K562 (cell line): ENCODE results near the gene PLA2R1. TPM values are rescaled to one million over a fixed set of nuclear protein-coding genes. Genes with fewer than 3 reads are reported as not detected.

Source experiments
- ATAC-seq: fragments of 200-7000 bp; cut with Tn5 transposase; 3 replicates; pipeline ENCODE4 v1.9.1; 2020; ENCODE audit warnings: moderate library complexity
- BruUV-seq: library from RNA; stranded (reverse); fragments of 400-500 nt; replicated peaks from 2 replicates; lab custom pipeline; 2021; lab: Mats Ljungman, UMichigan
- CTCF ChIA-PET: fragments of 300-600 bp; formaldehyde crosslinking; extraction: SDS; loops from one replicate; lab custom pipeline; 2021; ENCODE audit warnings: low intra/inter-chr PET ratio; lab: Yijun Ruan, JAX
- POLR2A ChIA-PET: fragments of 300-600, 350-650 bp; sonication (Branson Sonifier 250); formaldehyde crosslinking; extraction: SDS; loops from one replicate; lab custom pipeline; 2021; ENCODE audit warnings: antibody characterized with exemption, inconsistent platforms; lab: Yijun Ruan, JAX
- DNase-seq, 4 experiments: peaks; one replicate each; pipeline versions ENCODE4 v3.0.0 to v3.0.0-alpha.2; 2011 to 2018; ENCODE audit warnings: low spot score in 3 of 4, mixed read lengths in 3 of 4; ENCODE audit errors: extremely low read depth in 1 of 4
- FAIRE-seq: peaks from 2 replicates; lab custom pipeline; 2011; peaks lifted over from hg19 to GRCh38; lab: Jason Lieb, UNC
- H2AFZ ChIP-seq: 2 replicates; pipeline ENCODE4 v1.6.0; 2011; ENCODE audit warnings: low read depth, low read length, control low read depth, inconsistent platforms
- H3K27ac ChIP-seq: fragments of 200-600 bp; 3 replicates; pipeline ENCODE4 v1.8.0; 2011; ENCODE audit warnings: low read depth, mild to moderate bottlenecking, control low read depth, inconsistent platforms, low read length, moderate library complexity, mixed read lengths; ENCODE audit errors: extremely low read depth
- H3K27me3 ChIP-seq, 2 experiments: fragments of 300-600 bp in 1 of 2; 2 replicates in 1 of 2; 3 replicates in 1 of 2; pipeline versions ENCODE4 v1.6.0 to v1.8.0; 2011; ENCODE audit warnings: inconsistent platforms in 2 of 2, low read length in 2 of 2, mild to moderate bottlenecking in 1 of 2, mixed read lengths in 1 of 2, moderate library complexity in 1 of 2; ENCODE audit not compliant: control insufficient read depth in 2 of 2, insufficient read depth in 2 of 2
- H3K36me3 ChIP-seq: fragments of 300-600 bp; 3 replicates; pipeline ENCODE4 v1.8.0; 2011; ENCODE audit warnings: mild to moderate bottlenecking, low read length, inconsistent platforms; ENCODE audit not compliant: control insufficient read depth, insufficient read depth
- H3K4me1 ChIP-seq, 2 experiments: fragments of 200-600 bp in 1 of 2; replicated peaks in 1 of 2; 2 replicates in 1 of 2; 3 replicates in 1 of 2; pipeline versions ENCODE4 v1.5.1 to v1.8.0; 2011; ENCODE audit warnings: inconsistent platforms in 2 of 2, low read length in 2 of 2, mild to moderate bottlenecking in 1 of 2, mixed read lengths in 1 of 2, moderate library complexity in 1 of 2; ENCODE audit not compliant: control insufficient read depth in 2 of 2, insufficient read depth in 2 of 2
- H3K4me2 ChIP-seq: 2 replicates; pipeline ENCODE4 v1.6.1; 2011; ENCODE audit warnings: low read length, control low read depth, inconsistent platforms, mixed read lengths; ENCODE audit not compliant: insufficient read depth
- H3K4me3 ChIP-seq: fragments of 200-600 bp; sonication (generic), shearing (Covaris generic); 2 replicates; pipeline ENCODE4 v1.5.1; 2016; ENCODE audit warnings: control low read depth, inconsistent platforms
- H3K79me2 ChIP-seq: fragments of 200-600 bp; 3 replicates; pipeline ENCODE4 v1.8.0; 2011; ENCODE audit warnings: low read length, inconsistent platforms; ENCODE audit not compliant: control insufficient read depth, insufficient read depth
- H3K9ac ChIP-seq, 2 experiments: 2 replicates each; pipeline versions ENCODE4 v1.6.0 to v1.6.1; 2011; ENCODE audit warnings: low read depth in 2 of 2, low read length in 2 of 2, control low read depth in 1 of 2, inconsistent platforms in 1 of 2, mild to moderate bottlenecking in 1 of 2, mixed read lengths in 1 of 2; ENCODE audit not compliant: insufficient read depth in 1 of 2
- H3K9me1 ChIP-seq: one replicate; pipeline ENCODE4 v1.6.0; 2011; ENCODE audit warnings: inconsistent platforms, mild to moderate bottlenecking, low read length, moderate library complexity; ENCODE audit not compliant: control insufficient read depth, insufficient read depth
- H3K9me3 ChIP-seq: replicated peaks from 2 replicates; pipeline ENCODE4 v1.5.1; 2011; ENCODE audit warnings: low read depth, low read length, inconsistent platforms; ENCODE audit not compliant: control insufficient read depth, insufficient read depth
- H4K20me1 ChIP-seq: replicated peaks from 2 replicates; pipeline ENCODE4 v1.6.1; 2011; ENCODE audit warnings: low read length, inconsistent platforms, mixed read lengths; ENCODE audit not compliant: control insufficient read depth, insufficient read depth
- BRF2 ChIP-seq: IDR thresholded peaks from 3 replicates; pipeline ENCODE4 v1.6.1; 2011; ENCODE audit warnings: borderline replicate concordance, mild to moderate bottlenecking; ENCODE audit not compliant: insufficient read length, insufficient read depth
- CBX3 ChIP-seq, 2 experiments: IDR thresholded peaks; 1 replicate in 1 of 2; 2 replicates in 1 of 2; pipeline ENCODE4 v1.6.1; 2012; ENCODE audit warnings: inconsistent platforms in 2 of 2, low read length in 2 of 2, borderline replicate concordance in 1 of 2, control low read depth in 1 of 2
- EWSR1 ChIP-seq: fragments of 450-650 bp; IDR thresholded peaks from 2 replicates; pipeline ENCODE4 v1.6.1; 2018; ENCODE audit warnings: borderline replicate concordance, mild to moderate bottlenecking, low read depth, moderate library complexity; ENCODE audit not compliant: partially characterized antibody
- GATAD2A ChIP-seq: fragments of 450-650 bp; IDR thresholded peaks from 2 replicates; pipeline ENCODE4 v1.6.1; 2017
- GTF2F1 ChIP-seq: IDR thresholded peaks from 2 replicates; pipeline ENCODE4 v1.6.1; 2011; ENCODE audit warnings: low read depth, low read length, improper control_type of control experiment
- MLX ChIP-seq, 2 experiments: fragments of 450-650 bp in 1 of 2; sonication (generic) in 1 of 2; formaldehyde crosslinking; conservative IDR thresholded peaks; 2 replicates each; pipeline versions ENCODE4 v1.4.0 to v1.8.1; 2020 to 2022; ENCODE audit warnings: mild to moderate bottlenecking in 1 of 2, missing genetic modification reagents in 1 of 2
- NCOA1 ChIP-seq: fragments of 450-650 bp; IDR thresholded peaks from 2 replicates; pipeline ENCODE4 v1.6.1; 2016; ENCODE audit warnings: low read depth
- SMAD3 ChIP-seq: fragments of 450-650 bp; formaldehyde crosslinking; conservative IDR thresholded peaks from 2 replicates; pipeline ENCODE4 v1.4.0; 2020; ENCODE audit warnings: mild to moderate bottlenecking
- TRIM24 ChIP-seq, 2 experiments: fragments of 450-650 bp; IDR thresholded peaks; 2 replicates each; pipeline ENCODE4 v1.6.1; 2016
- ZBTB17 ChIP-seq: fragments of 450-650 bp; formaldehyde crosslinking; IDR thresholded peaks from 2 replicates; pipeline ENCODE4 v1.4.0; 2020; ENCODE audit warnings: mild to moderate bottlenecking
- ZNF282 ChIP-seq: sonication (generic); formaldehyde crosslinking; IDR thresholded peaks from 2 replicates; pipeline ENCODE4 v1.8.1; 2023; ENCODE audit warnings: missing genetic modification reagents
- ZNF778 ChIP-seq: fragments of 450-650 bp; formaldehyde crosslinking; IDR thresholded peaks from 2 replicates; pipeline ENCODE4 v1.4.0; 2020; ENCODE audit warnings: mild to moderate bottlenecking, moderate library complexity
- WGBS: fragments of 100-300 bp; shearing (Covaris generic); methylation state at CpG from one replicate; pipeline ENCODE4 v1.1.6; 2016; ENCODE audit warnings: low coverage, mixed read lengths; ENCODE audit not compliant: insufficient coverage; ENCODE audit errors: missing lambda C conversion rate; 5-methylcytosine and 5-hydroxymethylcytosine counted together
- in situ Hi-C: fragments of 300-500 bp; cut with MboI; formaldehyde crosslinking; loops from 4 replicates; pipeline ENCODE4 v1.15.0; 2018; ENCODE audit warnings: inconsistent platforms, mixed read lengths
- intact Hi-C: fragments of 100-400 bp; cut with micrococcal nuclease; formaldehyde crosslinking; loops from 2 replicates; pipeline ENCODE4 v1.14.2; 2022
- polyA plus RNA-seq, 8 experiments: library from polyadenylated mRNA; depleted of rRNA in 4 of 8; stranded (reverse) in 5 of 8; unstranded in 3 of 8; fragments of >200 nt; fragmentation: Nextera tagmentation in 2 of 8; fragmentation: Illumina TruSeq in 1 of 8; extraction: Ambion mirVana in 2 of 8; extraction: Trizol in 1 of 8; gene quantifications; 2 replicates each; pipeline versions ENCODE4 v1.2.1 to v1.2.3, GENCODE V29; 2011 to 2014; ENCODE audit warnings: inconsistent platforms in 1 of 8, missing spikeins in 1 of 8
- total RNA-seq, 7 experiments: library from RNA; depleted of rRNA in 6 of 7; stranded (reverse); fragments of >200 nt in 6 of 7; fragmentation: Illumina TruSeq in 2 of 7; extraction: Trizol in 2 of 7; gene quantifications; 2 replicates each; pipeline versions ENCODE4 v1.2.1 to v1.2.3, GENCODE V29; 2011 to 2021; ENCODE audit warnings: low replicate concordance in 1 of 7
- TF ChIP-seq, protein P1 (sequence below): sonication (generic); formaldehyde crosslinking; IDR thresholded peaks from 2 replicates; pipeline ENCODE4 v1.8.1; 2023; ENCODE audit warnings: mild to moderate bottlenecking, missing genetic modification reagents
- TF ChIP-seq, protein P2 (sequence below): sonication (generic); formaldehyde crosslinking; IDR thresholded peaks from 2 replicates; pipeline ENCODE4 v1.9.0; 2022; ENCODE audit warnings: mild to moderate bottlenecking, missing genetic modification reagents
- TF ChIP-seq, protein P3 (sequence below): sonication (generic); IDR thresholded peaks from 2 replicates; pipeline ENCODE4 v1.6.1; 2016
- TF ChIP-seq, protein P4 (sequence below): fragments of 450-650 bp; IDR thresholded peaks from 2 replicates; pipeline ENCODE4 v1.6.1; 2016; ENCODE audit warnings: missing biosample characterization, missing genetic modification characterization

PLA2R1 gene
- total and polyA plus RNA-seq, 9 of the 15 experiments (the other 6 are each of a cell fraction or from before 2014, with no cell fraction given) = not detected

GRCh38 chr2:159953136-159953823 lies 109.1 kb downstream of the PLA2R1 start:
- Histone ChIP-seq H4K20me1 (no peaks in the 10 kb centered on the region), H3K9ac (no peak overlapping the region), H3K79me2 (no peaks in the 10 kb centered on the region), H3K27ac (no peak overlapping the region), H3K27me3 (no peaks in the 10 kb centered on the region), H3K4me2 (no peak overlapping the region), H3K4me3 (no peak overlapping the region), H3K4me1 (no peaks in the 10 kb centered on the region), H2AFZ (no peak overlapping the region), H3K36me3 (no peaks in the 10 kb centered on the region), H3K9me1 (no peaks in the 10 kb centered on the region), H3K9me3 (no peaks in the 10 kb centered on the region)
- WGBS = 0% methylated on average over 2 of the region's 2 CpGs
- DNase-seq (no peak), FAIRE-seq (no peak), ATAC-seq (no peak)
- ChIA-PET POLR2A (interaction anchor here (0.6 kb wide), 1 partner anchor 15 kb away, joined by 3 read pairs; no protein-coding TSS in a partner anchor), CTCF (no interaction called here)
- TF ChIP-seq ZNF282 (CRISPR knock-in tag) (no peak), NCOA1 (no peak), CBX3 (IDR thresholded peaks at IDR 0.05; ENCODE audit: borderline replicate concordance in 1 of 2, low read length in 2 of 2) (no peak), ZBTB17 (CRISPR knock-in tag) (no peak), SMAD3 (no peak), TRIM24 (IDR thresholded peaks at IDR 0.05) (no peak), BRF2 (no peak), ZNF778 (CRISPR knock-in tag) (no peak), GATAD2A (no peak), MLX (CRISPR knock-in tag; conservative IDR thresholded peaks at IDR 0.05) (no peak), EWSR1 (no peak), GTF2F1 (no peak)
- TF ChIP-seq, protein P1, sequence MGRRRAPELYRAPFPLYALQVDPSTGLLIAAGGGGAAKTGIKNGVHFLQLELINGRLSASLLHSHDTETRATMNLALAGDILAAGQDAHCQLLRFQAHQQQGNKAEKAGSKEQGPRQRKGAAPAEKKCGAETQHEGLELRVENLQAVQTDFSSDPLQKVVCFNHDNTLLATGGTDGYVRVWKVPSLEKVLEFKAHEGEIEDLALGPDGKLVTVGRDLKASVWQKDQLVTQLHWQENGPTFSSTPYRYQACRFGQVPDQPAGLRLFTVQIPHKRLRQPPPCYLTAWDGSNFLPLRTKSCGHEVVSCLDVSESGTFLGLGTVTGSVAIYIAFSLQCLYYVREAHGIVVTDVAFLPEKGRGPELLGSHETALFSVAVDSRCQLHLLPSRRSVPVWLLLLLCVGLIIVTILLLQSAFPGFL (CRISPR knock-in tag) = no peak
- TF ChIP-seq, protein P2, sequence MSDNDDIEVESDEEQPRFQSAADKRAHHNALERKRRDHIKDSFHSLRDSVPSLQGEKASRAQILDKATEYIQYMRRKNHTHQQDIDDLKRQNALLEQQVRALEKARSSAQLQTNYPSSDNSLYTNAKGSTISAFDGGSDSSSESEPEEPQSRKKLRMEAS (CRISPR knock-in tag) = no peak
- TF ChIP-seq, protein P3, sequence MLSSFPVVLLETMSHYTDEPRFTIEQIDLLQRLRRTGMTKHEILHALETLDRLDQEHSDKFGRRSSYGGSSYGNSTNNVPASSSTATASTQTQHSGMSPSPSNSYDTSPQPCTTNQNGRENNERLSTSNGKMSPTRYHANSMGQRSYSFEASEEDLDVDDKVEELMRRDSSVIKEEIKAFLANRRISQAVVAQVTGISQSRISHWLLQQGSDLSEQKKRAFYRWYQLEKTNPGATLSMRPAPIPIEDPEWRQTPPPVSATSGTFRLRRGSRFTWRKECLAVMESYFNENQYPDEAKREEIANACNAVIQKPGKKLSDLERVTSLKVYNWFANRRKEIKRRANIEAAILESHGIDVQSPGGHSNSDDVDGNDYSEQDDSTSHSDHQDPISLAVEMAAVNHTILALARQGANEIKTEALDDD = no peak
- TF ChIP-seq, protein P4, sequence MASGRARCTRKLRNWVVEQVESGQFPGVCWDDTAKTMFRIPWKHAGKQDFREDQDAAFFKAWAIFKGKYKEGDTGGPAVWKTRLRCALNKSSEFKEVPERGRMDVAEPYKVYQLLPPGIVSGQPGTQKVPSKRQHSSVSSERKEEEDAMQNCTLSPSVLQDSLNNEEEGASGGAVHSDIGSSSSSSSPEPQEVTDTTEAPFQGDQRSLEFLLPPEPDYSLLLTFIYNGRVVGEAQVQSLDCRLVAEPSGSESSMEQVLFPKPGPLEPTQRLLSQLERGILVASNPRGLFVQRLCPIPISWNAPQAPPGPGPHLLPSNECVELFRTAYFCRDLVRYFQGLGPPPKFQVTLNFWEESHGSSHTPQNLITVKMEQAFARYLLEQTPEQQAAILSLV (tag) = no peak
- intact Hi-C loops (no loop called here), in situ Hi-C loops (no loop called here)
- no TSS peak for BruUV-seq
